Osteoblast (primary cell): ENCODE measurements around the gene RASD1. TPM values are rescaled to one million over a fixed set of nuclear protein-coding genes. Genes with fewer than 3 reads are reported as not detected.

Experiments used
- DNase-seq: peaks from one replicate; pipeline ENCODE4 v3.0.0; 2011; ENCODE audit warnings: low spot score, mixed read lengths; ENCODE audit not compliant: insufficient read length; ENCODE audit errors: missing footprints
- H2AFZ ChIP-seq: 2 replicates; pipeline ENCODE4 v1.6.0; 2011; ENCODE audit warnings: mild to moderate bottlenecking, low read length
- H3K27ac ChIP-seq: 2 replicates; pipeline ENCODE4 v1.5.1; 2011; ENCODE audit warnings: mild to moderate bottlenecking, low read depth, low read length, moderate library complexity
- H3K27me3 ChIP-seq: 2 replicates; pipeline ENCODE4 v1.6.0; 2012; ENCODE audit warnings: mild to moderate bottlenecking, control low read depth, inconsistent platforms, low read length, moderate library complexity; ENCODE audit not compliant: insufficient read depth
- H3K36me3 ChIP-seq: 2 replicates; pipeline ENCODE4 v1.5.1; 2011; ENCODE audit warnings: mild to moderate bottlenecking, low read length, control low read depth, moderate library complexity; ENCODE audit not compliant: insufficient read depth
- H3K4me1 ChIP-seq: 2 replicates; pipeline ENCODE4 v1.5.1; 2011; ENCODE audit warnings: mild to moderate bottlenecking, low read length, control low read depth, moderate library complexity; ENCODE audit not compliant: insufficient read depth
- H3K4me2 ChIP-seq: 2 replicates; pipeline ENCODE4 v1.6.0; 2011; ENCODE audit warnings: mild to moderate bottlenecking, low read length; ENCODE audit not compliant: insufficient read depth
- H3K4me3 ChIP-seq: fragments of 200-600 bp; sonication (generic); 3 replicates; pipeline ENCODE4 v1.5.1; 2012; ENCODE audit warnings: mild to moderate bottlenecking, low read length, inconsistent platforms; ENCODE audit not compliant: insufficient read depth
- H3K79me2 ChIP-seq: 2 replicates; pipeline ENCODE4 v1.6.0; 2012; ENCODE audit warnings: mild to moderate bottlenecking, low read length, control low read depth, inconsistent platforms; ENCODE audit not compliant: insufficient read depth
- H3K9me3 ChIP-seq: 2 replicates; pipeline ENCODE4 v1.5.1; 2011; ENCODE audit warnings: low read depth, low read length, control low read depth
- H4K20me1 ChIP-seq: 2 replicates; pipeline ENCODE4 v1.6.0; 2012; ENCODE audit warnings: mild to moderate bottlenecking, low read length, control low read depth; ENCODE audit not compliant: insufficient read depth
- CTCF ChIP-seq: IDR thresholded peaks from 2 replicates; pipeline ENCODE4 v1.5.1; 2011; ENCODE audit warnings: mild to moderate bottlenecking, low read depth, low read length, moderate library complexity; ENCODE audit errors: extremely low read depth
- total RNA-seq: library from RNA; depleted of rRNA; stranded (reverse); fragments of >200 nt; gene quantifications from 2 replicates; pipeline ENCODE4 v1.2.3, GENCODE V29; 2012

Gene RASD1
- total RNA-seq, 1 donor, result 13.8 TPM

- Histone ChIP-seq H3K27me3 (no peaks in the 10 kb centered on the region), H3K4me2 (no peak overlapping the region), H3K4me3 (no peak overlapping the region), H3K27ac (no peak overlapping the region), H2AFZ (no peak overlapping the region), H3K9me3 (no peaks in the 10 kb centered on the region), H3K79me2 (peaks cover 53% of the 10 kb centered on the region), H3K36me3 (peaks cover 4% of the 10 kb centered on the region), H4K20me1 (peaks cover 18% of the 10 kb centered on the region), H3K4me1 (no peaks in the 10 kb centered on the region)
- no peak for TF ChIP-seq CTCF
- DNase-seq, result peak; percentile 55
Measured at GRCh38 chr17:17485420-17485819, 10.8 kb downstream of the RASD1 start.

- H3K4me2 ChIP-seq, result no peak overlapping the region
- H3K4me1 ChIP-seq, result no peaks in the 10 kb centered on the region
- H3K9me3 ChIP-seq, result no peaks in the 10 kb centered on the region
- H3K27ac ChIP-seq, result peak overlapping the region; percentile 13
- H3K27me3 ChIP-seq, result no peaks in the 10 kb centered on the region
- H3K79me2 ChIP-seq, result peaks cover 62% of the 10 kb centered on the region
- TF ChIP-seq CTCF, result no peak
- H4K20me1 ChIP-seq, result peaks cover 14% of the 10 kb centered on the region
- peaks cover 4% of the 10 kb centered on the region for H3K36me3 ChIP-seq
- no peak overlapping the region for H3K4me3 ChIP-seq
- no peak overlapping the region for H2AFZ ChIP-seq
- DNase-seq, result peak; percentile 56
Measured at GRCh38 chr17:17484451-17484899, 11.7 kb downstream of the RASD1 start.

DNA sequence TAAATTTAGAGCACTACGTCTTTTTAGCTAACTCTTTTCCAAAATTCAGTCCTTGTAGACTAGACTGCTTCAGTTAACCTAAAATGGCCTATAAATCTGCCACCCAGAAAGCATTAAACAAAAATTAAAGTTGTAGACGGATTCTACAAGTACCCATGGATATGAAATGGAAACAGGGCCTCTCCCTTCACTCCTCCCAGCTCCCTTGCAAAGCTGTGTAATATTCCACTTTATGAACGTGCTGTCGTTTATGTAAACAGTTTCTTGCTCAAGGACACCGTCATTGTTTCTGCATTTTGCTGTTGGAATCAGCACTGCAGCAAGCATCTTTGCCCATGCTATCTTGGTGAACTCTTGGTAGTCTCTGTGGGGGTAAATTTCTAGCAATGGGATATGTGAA is 14.3 kb downstream of the RASD1 start:
- H3K36me3 ChIP-seq, result no peaks in the 10 kb centered on the region
- H3K79me2 ChIP-seq, result peaks cover 83% of the 10 kb centered on the region

GRCh38 chr17:17480593-17481148 is 15.5 kb downstream of the RASD1 start:
- DNase-seq, result peak; percentile 8
- Histone ChIP-seq H3K27ac (peak overlapping the region; percentile 33), H4K20me1 (peaks cover 9% of the 10 kb centered on the region), H3K79me2 (peaks cover 82% of the 10 kb centered on the region), H3K36me3 (no peaks in the 10 kb centered on the region), H3K9me3 (no peaks in the 10 kb centered on the region), H3K4me3 (no peak overlapping the region), H3K27me3 (peaks cover under 1% of the 10 kb centered on the region), H3K4me1 (peaks cover 14% of the 10 kb centered on the region), H3K4me2 (no peak overlapping the region), H2AFZ (no peak overlapping the region)
- no peak for TF ChIP-seq CTCF

More for the DNA sequence above, 14.3 kb downstream of the RASD1 start:
- Histone ChIP-seq H3K4me3 (no peak overlapping the region), H3K4me2 (no peak overlapping the region), H3K27me3 (no peaks in the 10 kb centered on the region), H3K27ac (no peak overlapping the region), H4K20me1 (peaks cover 9% of the 10 kb centered on the region), H3K4me1 (peaks cover 14% of the 10 kb centered on the region), H3K9me3 (no peaks in the 10 kb centered on the region), H2AFZ (no peak overlapping the region)
- no peak for TF ChIP-seq CTCF
- DNase-seq, result peak; percentile 41
